DOHH2 (cell line): ENCODE results near the gene ARMC9.

Source experiments
- CTCF ChIP-seq: fragments of 200-600 bp; sonication (generic); IDR thresholded peaks from one replicate; pipeline ENCODE4 v1.5.1; 2014; ENCODE audit warnings: antibody characterized with exemption, mild to moderate bottlenecking, low read depth, low read length; ENCODE audit not compliant: poor library complexity, severe bottlenecking
- EZH2phosphoT487 ChIP-seq: fragments of 200-600 bp; sonication (generic); IDR thresholded peaks from 2 replicates; pipeline ENCODE4 v1.6.1; 2017; ENCODE audit warnings: borderline replicate concordance, mild to moderate bottlenecking, antibody characterized with exemption, low read length, moderate library complexity, mixed read lengths

- TF ChIP-seq CTCF (no peak), EZH2phosphoT487 (no peak)
Observed at GRCh38 chr2:231213931-231214642, 15.7 kb downstream of the ARMC9 start.
